Colonic mucosa (tissue), 4 donors: ENCODE data around the gene EZH2. TPM values are rescaled to one million over a fixed set of nuclear protein-coding genes. Genes with fewer than 3 reads are reported as not detected.

Source experiments
- DNase-seq: peaks from one replicate; pipeline ENCODE4 v3.0.0-alpha.2; 2020
- H3K27ac ChIP-seq: fragments of 200-600 bp; one replicate; pipeline ENCODE4 v1.8.0; 2021
- H3K27me3 ChIP-seq: fragments of 200-600 bp; one replicate; pipeline ENCODE4 v1.8.0; 2021
- H3K36me3 ChIP-seq: fragments of 200-600 bp; one replicate; pipeline ENCODE4 v1.8.0; 2021
- H3K4me1 ChIP-seq: fragments of 200-600 bp; one replicate; pipeline ENCODE4 v1.8.0; 2021; ENCODE audit warnings: mild to moderate bottlenecking
- H3K4me3 ChIP-seq: fragments of 200-600 bp; one replicate; pipeline ENCODE4 v1.8.0; 2021
- H3K9ac ChIP-seq, 2 donors: one replicate each; pipeline ENCODE4 v1.7.0; 2013; ENCODE audit warnings: control low read depth in 2 of 2, low read depth in 2 of 2, low read length in 2 of 2
- H3K9me3 ChIP-seq: fragments of 200-600 bp; one replicate; pipeline ENCODE4 v1.8.0; 2021
- intact Hi-C: fragments of 100-400 bp; cut with DNase I; formaldehyde crosslinking; loops from one replicate; pipeline ENCODE4 v1.14.1; 2022
- total RNA-seq, 2 donors: library from RNA; stranded (reverse); fragmentation: NEBNext Ultra II Directional in 1 of 2; extraction: Animal tissue kit (Norgen Biotek cat#: 25700) in 1 of 2; gene quantifications; one replicate each; pipeline ENCODE4 v1.2.1, GENCODE V29; 2021
- TF ChIP-seq, protein P1 (sequence below): fragments of 200-600 bp; IDR thresholded peaks from one replicate; pipeline ENCODE4 v1.8.0; 2022; ENCODE audit warnings: antibody characterized with exemption, mild to moderate bottlenecking
- donor health status: healthy.
- donor health status: DM: no; HTN: no; CAD: no.
- donor health status: DM: no; HTN: no; CAD: no.

The EZH2 gene
- total RNA-seq, 2 donors from 2014 or later = 13.4 to 31.7 TPM

- Histone ChIP-seq H3K27me3 (no peaks in the 10 kb centered on the region), H3K36me3 (peaks cover 14% of the 10 kb centered on the region), H3K9ac (no peak overlapping the region), H3K27ac (no peak overlapping the region), H3K4me3 (no peak overlapping the region), H3K4me1 (no peaks in the 10 kb centered on the region), H3K9me3 (no peaks in the 10 kb centered on the region)
- DNase-seq = no peak
- TF ChIP-seq, protein P1, sequence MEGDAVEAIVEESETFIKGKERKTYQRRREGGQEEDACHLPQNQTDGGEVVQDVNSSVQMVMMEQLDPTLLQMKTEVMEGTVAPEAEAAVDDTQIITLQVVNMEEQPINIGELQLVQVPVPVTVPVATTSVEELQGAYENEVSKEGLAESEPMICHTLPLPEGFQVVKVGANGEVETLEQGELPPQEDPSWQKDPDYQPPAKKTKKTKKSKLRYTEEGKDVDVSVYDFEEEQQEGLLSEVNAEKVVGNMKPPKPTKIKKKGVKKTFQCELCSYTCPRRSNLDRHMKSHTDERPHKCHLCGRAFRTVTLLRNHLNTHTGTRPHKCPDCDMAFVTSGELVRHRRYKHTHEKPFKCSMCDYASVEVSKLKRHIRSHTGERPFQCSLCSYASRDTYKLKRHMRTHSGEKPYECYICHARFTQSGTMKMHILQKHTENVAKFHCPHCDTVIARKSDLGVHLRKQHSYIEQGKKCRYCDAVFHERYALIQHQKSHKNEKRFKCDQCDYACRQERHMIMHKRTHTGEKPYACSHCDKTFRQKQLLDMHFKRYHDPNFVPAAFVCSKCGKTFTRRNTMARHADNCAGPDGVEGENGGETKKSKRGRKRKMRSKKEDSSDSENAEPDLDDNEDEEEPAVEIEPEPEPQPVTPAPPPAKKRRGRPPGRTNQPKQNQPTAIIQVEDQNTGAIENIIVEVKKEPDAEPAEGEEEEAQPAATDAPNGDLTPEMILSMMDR = no peak
- intact Hi-C loops = no loop called here
These were observed 84.1 kb downstream of the EZH2 start for GRCh38 chr7:148799893-148800555.

- Histone ChIP-seq H3K9me3 (no peaks in the 10 kb centered on the region), H3K4me3 (no peak overlapping the region), H3K27ac (no peak overlapping the region), H3K36me3 (peaks cover 14% of the 10 kb centered on the region), H3K27me3 (no peaks in the 10 kb centered on the region), H3K9ac (no peak overlapping the region), H3K4me1 (no peaks in the 10 kb centered on the region)
- intact Hi-C loops = no loop called here
- no peak for DNase-seq
- TF ChIP-seq, protein P1 = no peak
These were observed 87.2 kb downstream of the EZH2 start for GRCh38 chr7:148796841-148797240.

GRCh38 chr7:148794476-148794875 lies 89.6 kb downstream of the EZH2 start:
- no peak for DNase-seq
- H3K36me3 ChIP-seq = no peaks in the 10 kb centered on the region
- H3K9me3 ChIP-seq = no peaks in the 10 kb centered on the region
- H3K27me3 ChIP-seq = no peaks in the 10 kb centered on the region
- TF ChIP-seq, protein P1 = no peak
- H3K27ac ChIP-seq = no peak overlapping the region
- no peak overlapping the region for H3K9ac ChIP-seq
- H3K4me1 ChIP-seq = no peaks in the 10 kb centered on the region
- intact Hi-C loops = no loop called here
- no peak overlapping the region for H3K4me3 ChIP-seq

DNA sequence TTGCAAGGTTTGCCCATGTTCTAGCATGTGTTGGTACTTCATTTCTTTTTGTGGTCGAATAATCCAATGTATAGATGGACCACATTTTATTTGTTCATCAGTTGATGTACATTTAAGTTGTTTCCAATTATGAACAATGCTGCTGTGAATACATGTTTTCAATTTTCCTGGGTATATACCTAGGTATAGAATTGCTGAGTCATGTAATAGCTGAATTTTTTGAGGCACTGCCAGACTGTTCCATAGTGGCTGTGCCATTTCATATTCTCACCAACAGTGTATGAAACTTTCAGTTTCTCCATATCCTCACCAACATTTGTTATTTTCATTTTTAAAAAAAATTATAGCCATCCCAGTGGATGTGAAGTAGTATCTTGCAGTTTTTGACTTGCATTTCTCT lies 90.5 kb downstream of the EZH2 start:
- no peaks in the 10 kb centered on the region for H3K4me1 ChIP-seq
- H3K9ac ChIP-seq = no peak overlapping the region
- no peak overlapping the region for H3K27ac ChIP-seq
- TF ChIP-seq, protein P1 = no peak
- no peaks in the 10 kb centered on the region for H3K27me3 ChIP-seq
- no peak overlapping the region for H3K4me3 ChIP-seq
- no peaks in the 10 kb centered on the region for H3K36me3 ChIP-seq
- intact Hi-C loops = no loop called here
- no peaks in the 10 kb centered on the region for H3K9me3 ChIP-seq
- DNase-seq = no peak

GRCh38 chr7:148791546-148791945 lies 92.5 kb downstream of the EZH2 start:
- Histone ChIP-seq H3K4me3 (no peak overlapping the region), H3K9ac (no peak overlapping the region), H3K9me3 (no peaks in the 10 kb centered on the region), H3K36me3 (no peaks in the 10 kb centered on the region), H3K27ac (no peak overlapping the region), H3K27me3 (no peaks in the 10 kb centered on the region), H3K4me1 (no peaks in the 10 kb centered on the region)
- intact Hi-C loops = no loop called here
- TF ChIP-seq, protein P1 = no peak
- DNase-seq = no peak
